T-helper 1 cell treated with Interleukin-12 subunit alpha and Interleukin-12 subunit beta and Interleukin-4 antibody, amounts not matched to agents 30 ng/mL and 1 ng/mL, for 36 hours (primary cell): ENCODE measurements around the gene ZNRF3. TPM values are rescaled to one million over a fixed set of nuclear protein-coding genes. Genes with fewer than 3 reads are reported as not detected.
"Not testable (repeated sequence)": the region's sequence is repeated elsewhere in the genome, so short reads cannot be mapped to it uniquely, and the experiment has no call there.

Source experiments
- intact Hi-C: fragments of 100-400 bp; cut with micrococcal nuclease; formaldehyde crosslinking; loops from one replicate; pipeline ENCODE4 v1.15.1; 2024
- total RNA-seq: library from RNA; stranded (reverse); gene quantifications from 2 replicates; pipeline ENCODE4 v1.2.3, GENCODE V29; 2022

Gene ZNRF3
- total RNA-seq = 0.64 and 0.68 TPM in 2 replicates

- intact Hi-C loops = loop anchor here (1.0 to 5.0 kb wide), 8 partner anchors 54 to 211 kb away; partner anchors contain the start of genes CCDC117 and HSCB
Observed at GRCh38 chr22:28882878-28883656, at the start of gene ZNRF3. TSS of gene ZNRF3 (plus strand) at chr22:28883572. CDS start at chr22:28883767, 195 bp downstream.

GRCh38 chr22:28835630-28836189, 47.7 kb upstream of the ZNRF3 start:
- intact Hi-C loops = no loop called here

- intact Hi-C loops = no loop called here
Observed at GRCh38 chr22:28837640-28838039, 45.7 kb upstream of the ZNRF3 start.

- intact Hi-C loops = no loop called here
Observed at GRCh38 chr22:28838971-28839370, 44.4 kb upstream of the ZNRF3 start.

GRCh38 chr22:28841111-28841510, 42.3 kb upstream of the ZNRF3 start:
- intact Hi-C loops = no loop called here

- intact Hi-C loops = no loop called here
Observed at GRCh38 chr22:28843633-28844032, 39.7 kb upstream of the ZNRF3 start.

- intact Hi-C loops = not testable (repeated sequence)
Observed at GRCh38 chr22:28844277-28844676, 39.1 kb upstream of the ZNRF3 start.

GRCh38 chr22:28846994-28847393, 36.4 kb upstream of the ZNRF3 start:
- intact Hi-C loops = loop anchor here (5.0 kb wide), 1 partner anchor 315 kb away; no protein-coding TSS in a partner anchor

- intact Hi-C loops = loop anchor here (1.0 to 2.0 kb wide), 3 partner anchors 185 to 299 kb away; no protein-coding TSS in a partner anchor
Observed at GRCh38 chr22:28855355-28856094, 27.8 kb upstream of the ZNRF3 start.

- intact Hi-C loops = no loop called here
Observed at GRCh38 chr22:28856095-28856455, 27.3 kb upstream of the ZNRF3 start.

- intact Hi-C loops = no loop called here
Observed at GRCh38 chr22:28857288-28857687, 26.1 kb upstream of the ZNRF3 start.

GRCh38 chr22:28864878-28865596, 18.3 kb upstream of the ZNRF3 start:
- intact Hi-C loops = no loop called here

- intact Hi-C loops = no loop called here
Observed at GRCh38 chr22:28867191-28867590, 16.2 kb upstream of the ZNRF3 start.

GRCh38 chr22:28868389-28868788, 15.0 kb upstream of the ZNRF3 start:
- intact Hi-C loops = not testable (repeated sequence)

GRCh38 chr22:28869736-28870135, 13.6 kb upstream of the ZNRF3 start:
- intact Hi-C loops = no loop called here

GRCh38 chr22:28873183-28873963, 10.0 kb upstream of the ZNRF3 start:
- intact Hi-C loops = no loop called here

GRCh38 chr22:28874061-28874460, 9.3 kb upstream of the ZNRF3 start:
- intact Hi-C loops = no loop called here

- intact Hi-C loops = no loop called here
Observed at GRCh38 chr22:28874811-28875320, 8.5 kb upstream of the ZNRF3 start.

- intact Hi-C loops = loop anchor here (2.0 to 5.0 kb wide), 3 partner anchors 70 to 210 kb away; no protein-coding TSS in a partner anchor
Observed at GRCh38 chr22:28882545-28882877, 861 bp upstream of the ZNRF3 start.

GRCh38 chr22:28883657-28883916, 215 bp downstream of the ZNRF3 start:
- intact Hi-C loops = loop anchor here (1.0 to 5.0 kb wide), 8 partner anchors 54 to 211 kb away; partner anchors contain the start of genes CCDC117 and HSCB
